Stimulated activated CD8-positive, alpha-beta memory T cell treated with anti-CD3 and anti-CD28 coated beads, Interleukin-7, amount 100 ng/mL, for 24 hours (primary cell): ENCODE measurements around the gene NRP1.

Experiments
- DNase-seq: peaks from one replicate; pipeline ENCODE4 v3.0.0-alpha.2; 2020; ENCODE audit warnings: low read depth

Gene NRP1

DNA sequence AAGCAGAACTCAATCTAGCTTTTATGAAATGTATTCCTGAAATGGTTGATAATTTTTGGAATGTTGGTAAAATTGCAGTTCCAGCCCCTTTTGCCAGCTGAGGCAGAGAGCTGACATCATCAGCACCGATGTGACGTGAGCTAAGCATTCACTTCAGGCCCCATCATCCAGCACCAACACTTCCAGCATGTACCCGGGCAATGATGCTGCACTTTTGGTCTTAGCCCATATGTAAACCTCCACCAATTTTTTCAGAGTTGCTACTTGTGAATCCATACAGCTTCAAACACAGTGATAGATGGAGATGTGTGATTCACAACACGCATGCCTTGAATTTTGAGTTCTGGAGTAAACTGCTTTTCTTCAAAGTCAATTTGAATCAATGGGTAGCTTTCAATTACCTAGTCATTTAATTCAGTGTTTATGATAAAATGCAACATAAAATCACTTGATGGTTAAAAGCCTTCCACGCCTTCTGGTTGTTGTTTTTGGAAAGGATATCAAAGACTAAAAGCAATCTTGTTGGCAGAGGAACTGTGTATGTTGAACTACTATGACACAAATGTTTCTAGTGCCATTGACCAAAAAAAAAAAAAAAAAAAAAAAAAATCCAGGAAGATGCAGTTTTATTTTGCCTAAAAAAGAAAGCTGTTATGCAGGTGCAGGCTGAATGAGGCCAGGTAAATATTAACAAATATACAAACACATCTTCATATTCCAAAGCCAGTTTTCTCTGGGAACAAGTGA lies 73.9 kb downstream of the NRP1 start:
- DNase-seq: no peak

DNA sequence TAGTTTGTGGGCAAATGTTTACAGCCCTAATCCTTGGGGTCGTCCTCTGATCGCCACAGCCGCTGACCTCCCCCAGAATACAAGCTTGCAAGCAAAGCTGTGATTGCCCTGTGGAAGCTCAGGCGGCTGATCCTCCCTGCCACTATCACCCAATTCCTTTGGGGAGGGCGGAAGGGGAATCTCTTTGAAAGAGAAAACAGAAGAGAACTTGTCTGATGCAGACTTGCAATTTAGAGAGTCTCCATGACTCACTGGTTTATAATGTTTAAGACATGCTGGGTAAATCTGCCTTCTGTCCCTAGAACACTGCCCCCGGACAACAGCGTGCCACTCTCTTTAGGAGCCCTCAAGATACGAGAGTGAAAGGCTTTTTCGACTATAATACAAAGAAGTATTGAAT lies 75.5 kb downstream of the NRP1 start:
- no peak for DNase-seq

DNA sequence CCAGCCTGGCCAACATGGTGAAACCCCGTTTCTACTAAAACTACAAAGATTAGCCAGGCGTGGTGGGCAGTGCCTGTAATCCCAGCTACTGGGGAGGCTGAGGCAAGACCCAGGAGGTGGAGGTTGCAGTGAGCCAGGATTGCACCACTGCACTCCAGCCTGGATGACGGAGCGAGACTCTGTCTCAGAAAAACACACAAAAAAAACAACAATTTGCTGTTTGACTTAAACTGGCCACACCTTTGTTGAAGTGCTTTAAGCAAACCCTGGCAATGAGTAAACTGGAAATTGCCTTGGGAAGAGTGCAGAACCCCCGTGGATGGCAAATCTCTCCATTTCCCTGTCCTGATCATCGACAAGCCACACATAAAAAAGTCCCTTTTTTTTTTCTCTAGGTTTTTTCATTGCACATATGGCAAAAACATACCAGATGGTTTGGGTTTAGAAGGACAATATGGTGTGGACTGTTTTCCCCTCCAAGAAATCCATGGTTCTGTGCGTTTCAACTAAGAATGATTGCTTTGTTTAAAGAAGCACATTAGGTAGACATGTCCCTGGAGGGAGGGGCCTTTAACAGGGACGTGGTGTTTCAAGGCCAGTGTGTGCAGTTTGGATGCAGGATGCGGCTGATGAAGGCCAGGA lies 76.9 kb downstream of the NRP1 start:
- DNase-seq: no peak

DNA sequence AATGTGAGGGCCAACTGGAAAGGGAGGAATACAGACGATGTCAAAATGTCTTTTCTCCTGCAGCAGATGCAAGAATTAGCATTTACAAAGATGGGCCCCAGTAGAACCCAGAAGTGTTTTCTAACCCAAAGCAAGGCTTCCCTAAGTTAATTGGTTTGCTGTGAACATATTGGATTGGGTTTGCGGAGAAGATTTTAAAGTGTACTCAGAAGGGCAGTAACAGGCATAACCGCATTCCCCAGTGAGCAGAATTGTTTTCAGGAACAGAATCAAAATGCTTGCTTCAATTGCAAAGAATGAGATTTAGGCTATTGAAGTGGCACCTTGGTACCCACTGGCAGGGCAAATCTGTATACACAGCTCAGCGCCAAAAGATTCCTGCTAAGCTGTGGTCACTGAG lies 78.0 kb downstream of the NRP1 start:
- DNase-seq: no peak

- no peak for DNase-seq
Observed at GRCh38 chr10:33254556-33255160, 79.8 kb downstream of the NRP1 start.

GRCh38 chr10:33253411-33253810 lies 81.1 kb downstream of the NRP1 start:
- no peak for DNase-seq

DNA sequence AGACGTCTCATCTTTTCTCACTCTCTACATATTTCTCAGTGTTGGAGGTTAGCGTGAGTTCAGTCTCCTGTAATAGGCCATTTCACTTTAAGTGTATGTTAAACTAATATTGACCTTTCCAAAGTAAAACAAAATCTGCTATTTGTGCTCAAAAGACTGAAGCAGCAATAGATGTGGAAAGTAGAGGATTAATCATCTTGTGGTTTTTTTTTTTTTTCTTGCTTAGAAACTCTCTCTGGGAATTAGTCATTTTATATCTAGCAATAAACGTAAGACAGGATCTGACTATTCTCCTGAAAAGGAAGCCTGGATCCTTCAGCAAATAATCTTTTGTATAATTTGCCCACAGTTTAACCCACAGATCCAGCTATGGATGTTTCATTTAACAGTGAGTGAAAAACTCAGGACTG lies 81.7 kb downstream of the NRP1 start:
- no peak for DNase-seq

DNA sequence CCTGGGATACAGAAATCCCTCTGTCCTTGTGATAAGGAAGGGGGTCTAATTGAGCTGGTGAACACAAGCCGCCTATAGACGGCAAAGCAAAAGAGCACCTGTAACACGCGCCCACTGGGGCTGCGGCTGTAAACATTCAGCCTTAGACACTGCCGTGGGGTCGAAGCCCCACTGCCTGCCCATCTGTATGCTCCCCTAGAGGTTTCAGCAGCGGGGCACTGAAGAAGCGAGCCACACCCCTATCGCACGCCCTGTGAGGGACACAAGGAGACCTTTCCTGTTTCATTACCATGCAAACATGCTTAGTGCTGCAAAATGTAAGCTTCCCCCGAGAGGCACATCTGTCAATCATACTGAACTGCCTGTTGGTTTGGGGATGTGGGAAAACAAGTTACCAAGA lies 82.1 kb downstream of the NRP1 start:
- DNase-seq: no peak

DNA sequence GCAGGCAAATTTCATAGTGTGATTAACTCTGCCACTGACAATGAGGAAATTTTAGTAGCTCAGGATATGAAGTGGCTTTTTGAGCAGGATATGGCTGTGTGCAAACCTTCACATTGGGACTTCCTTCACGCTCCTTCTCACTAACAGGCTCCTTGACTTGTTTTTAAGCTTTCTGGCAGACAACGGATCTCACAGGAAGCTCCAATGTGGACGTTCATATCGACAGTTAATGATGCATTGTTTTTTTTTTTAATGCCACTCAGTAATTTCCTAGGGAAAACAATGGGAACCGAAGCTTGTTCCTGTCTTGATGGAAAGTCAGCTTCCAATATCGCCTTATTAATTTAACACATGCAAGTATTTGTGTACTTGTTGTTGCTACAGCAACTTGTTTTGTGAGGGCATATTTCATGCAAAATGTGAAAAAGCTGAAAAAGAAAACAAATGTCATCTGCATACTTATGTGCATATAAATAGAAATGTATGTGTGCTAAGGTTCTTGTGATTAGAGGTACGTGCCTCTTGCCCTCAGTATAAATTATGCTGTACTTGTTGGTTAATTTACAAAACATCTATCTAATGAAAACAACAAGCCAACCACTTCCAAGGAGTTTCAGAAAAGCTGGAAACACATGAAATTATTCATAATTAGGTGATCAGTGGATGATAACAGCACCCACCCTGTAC lies 84.7 kb downstream of the NRP1 start:
- no peak for DNase-seq

- no peak for DNase-seq
Observed at GRCh38 chr10:33249137-33249536, 85.3 kb downstream of the NRP1 start.

GRCh38 chr10:33248638-33249037 lies 85.8 kb downstream of the NRP1 start:
- DNase-seq: no peak

DNA sequence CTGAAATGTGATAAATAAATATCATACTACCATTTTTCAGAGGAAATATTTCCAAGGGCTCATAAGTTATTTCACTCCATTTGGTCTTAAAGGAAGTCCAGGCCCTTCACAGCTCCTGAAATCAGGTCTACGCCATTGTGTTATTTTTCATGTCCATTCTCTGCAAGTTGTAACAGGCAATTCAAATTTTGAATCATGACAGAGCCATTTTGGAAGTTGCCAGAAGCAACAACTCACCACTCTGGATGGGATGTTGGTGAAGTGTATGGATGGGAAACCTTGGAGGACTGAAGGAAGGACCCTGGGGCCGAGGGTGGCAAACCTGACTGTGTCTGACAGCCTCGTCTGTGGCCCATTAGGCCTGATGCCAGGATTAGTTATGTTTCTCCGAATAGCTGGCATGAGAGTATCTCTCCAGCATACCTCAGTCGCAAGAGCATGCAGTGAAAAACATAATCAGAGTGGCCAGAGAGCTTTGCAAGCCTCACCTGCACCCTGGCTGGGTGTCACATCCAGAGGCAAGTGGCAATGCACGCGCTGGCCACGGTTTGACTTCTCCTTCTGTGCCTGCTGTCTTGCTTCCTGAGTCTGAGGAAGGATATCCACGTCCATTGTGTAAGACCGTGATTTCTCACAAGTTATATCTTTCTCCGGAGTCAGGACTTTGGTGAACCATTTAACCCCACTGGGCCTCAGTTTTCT lies 87.1 kb downstream of the NRP1 start:
- no peak for DNase-seq

- no peak for DNase-seq
Observed at GRCh38 chr10:33245343-33245742, 89.1 kb downstream of the NRP1 start.

DNA sequence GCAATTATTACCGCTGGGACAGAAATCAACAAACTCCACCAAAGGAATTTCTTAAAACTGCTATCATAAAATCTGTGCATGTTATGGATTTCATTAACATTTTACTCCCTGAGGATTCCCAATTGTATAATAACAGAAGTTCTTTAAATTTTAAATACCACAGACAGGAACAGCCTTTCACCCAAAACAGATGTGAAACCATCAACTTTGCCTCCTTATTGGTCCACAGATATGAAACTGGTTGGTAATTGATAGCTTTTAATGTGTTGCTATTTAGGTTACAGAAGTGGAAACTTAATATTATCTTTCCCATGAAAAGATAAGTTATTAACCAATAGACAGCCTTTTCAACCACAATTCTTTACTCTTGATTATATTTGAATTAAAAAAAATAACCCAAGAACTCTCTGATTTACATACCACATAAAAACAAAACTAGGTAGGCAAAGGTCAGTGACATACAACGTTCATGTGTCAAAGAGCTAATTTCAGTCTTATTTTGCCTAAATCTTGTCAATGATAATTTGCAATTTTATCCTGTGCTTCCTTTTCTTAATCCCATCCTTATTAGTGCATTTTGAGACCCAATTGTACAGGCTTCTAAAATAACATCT lies 90.0 kb downstream of the NRP1 start:
- DNase-seq: no peak

DNA sequence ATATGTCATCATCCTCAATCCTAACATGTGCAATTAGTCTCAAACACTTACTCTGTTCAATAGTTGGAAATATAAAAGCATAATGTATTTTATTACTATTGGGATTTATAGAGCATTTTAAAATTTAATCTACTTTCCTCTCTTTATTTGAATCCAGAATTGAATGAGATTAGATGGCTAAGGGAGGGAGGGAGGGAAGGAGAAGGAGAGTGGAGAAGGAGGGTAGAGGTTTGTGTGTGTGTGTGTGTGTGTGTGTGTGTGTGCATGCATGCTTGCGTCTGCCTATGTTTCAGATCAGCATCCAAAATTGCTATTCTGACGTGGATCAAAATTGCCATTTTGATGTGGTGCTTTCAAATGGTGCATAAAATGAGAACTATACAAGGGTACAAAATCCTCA lies 90.8 kb downstream of the NRP1 start:
- no peak for DNase-seq

- DNase-seq: no peak
Observed at GRCh38 chr10:33242931-33243330, 91.5 kb downstream of the NRP1 start.

DNA sequence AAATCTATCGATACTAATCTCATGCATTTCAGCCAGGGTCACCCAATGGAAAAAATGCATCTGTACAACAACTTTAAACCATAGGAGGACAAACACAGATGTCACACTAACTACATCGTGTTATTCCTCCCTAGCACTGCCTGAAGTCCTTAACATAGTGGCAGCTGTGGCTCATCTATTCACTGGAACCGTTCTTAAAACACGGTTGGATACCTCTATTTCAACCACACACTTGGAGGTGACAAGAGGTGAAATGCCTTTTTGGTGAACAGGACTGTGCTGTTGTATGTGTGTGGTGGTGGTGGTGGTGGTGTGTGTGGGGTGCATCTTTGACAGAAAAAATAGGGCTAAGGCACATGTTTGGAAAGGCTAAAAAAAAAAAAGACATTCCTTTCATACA lies 93.1 kb downstream of the NRP1 start:
- DNase-seq: no peak

GRCh38 chr10:33240931-33241330 lies 93.5 kb downstream of the NRP1 start:
- DNase-seq: no peak

GRCh38 chr10:33240258-33240657 lies 94.2 kb downstream of the NRP1 start:
- no peak for DNase-seq

- no peak for DNase-seq
Observed at GRCh38 chr10:33239257-33239656, 95.2 kb downstream of the NRP1 start.

- DNase-seq: no peak
Observed at GRCh38 chr10:33238643-33239042, 95.8 kb downstream of the NRP1 start.
